Chondrocyte (in vitro differentiated cells): ENCODE results near the gene GNB1L. TPM values are rescaled to one million over a fixed set of nuclear protein-coding genes. Genes with fewer than 3 reads are reported as not detected.

Source experiments
- DNase-seq: peaks from one replicate; pipeline ENCODE4 v3.0.0; 2021; ENCODE audit warnings: mixed read lengths, low spot score
- H3K27ac Mint-ChIP-seq: one replicate; pipeline ENCODE4 v1.8.0; 2021; ENCODE audit warnings: mild to moderate bottlenecking, moderate library complexity, mixed read lengths; ENCODE audit not compliant: unreplicated experiment
- H3K27me3 Mint-ChIP-seq: 2 replicates; pipeline ENCODE4 v1.8.0; 2021; ENCODE audit warnings: low read depth, mixed read lengths
- H3K36me3 Mint-ChIP-seq: 2 replicates; pipeline ENCODE4 v1.8.0; 2021; ENCODE audit warnings: low read depth, mixed read lengths
- H3K4me1 Mint-ChIP-seq: 2 replicates; pipeline ENCODE4 v1.8.0; 2021; ENCODE audit warnings: low read depth, mild to moderate bottlenecking, mixed read lengths
- H3K4me3 Mint-ChIP-seq: one replicate; pipeline ENCODE4 v1.8.0; 2021; ENCODE audit warnings: mild to moderate bottlenecking, moderate library complexity, mixed read lengths; ENCODE audit not compliant: unreplicated experiment
- H3K9me3 Mint-ChIP-seq: 2 replicates; pipeline ENCODE4 v1.8.0; 2021; ENCODE audit warnings: low read depth, mixed read lengths
- CTCF ChIP-seq: fragments of 200-600 bp; sonication (generic); IDR thresholded peaks from 2 replicates; pipeline ENCODE4 v1.5.0; 2021; ENCODE audit warnings: antibody characterized with exemption, mild to moderate bottlenecking, moderate library complexity
- total RNA-seq: library from RNA; stranded (reverse); gene quantifications from 3 replicates; pipeline ENCODE4 v1.2.1, GENCODE V29; 2021

GNB1L gene
- total RNA-seq, 1 donor from 2014 or later, result 5.3 TPM

DNA sequence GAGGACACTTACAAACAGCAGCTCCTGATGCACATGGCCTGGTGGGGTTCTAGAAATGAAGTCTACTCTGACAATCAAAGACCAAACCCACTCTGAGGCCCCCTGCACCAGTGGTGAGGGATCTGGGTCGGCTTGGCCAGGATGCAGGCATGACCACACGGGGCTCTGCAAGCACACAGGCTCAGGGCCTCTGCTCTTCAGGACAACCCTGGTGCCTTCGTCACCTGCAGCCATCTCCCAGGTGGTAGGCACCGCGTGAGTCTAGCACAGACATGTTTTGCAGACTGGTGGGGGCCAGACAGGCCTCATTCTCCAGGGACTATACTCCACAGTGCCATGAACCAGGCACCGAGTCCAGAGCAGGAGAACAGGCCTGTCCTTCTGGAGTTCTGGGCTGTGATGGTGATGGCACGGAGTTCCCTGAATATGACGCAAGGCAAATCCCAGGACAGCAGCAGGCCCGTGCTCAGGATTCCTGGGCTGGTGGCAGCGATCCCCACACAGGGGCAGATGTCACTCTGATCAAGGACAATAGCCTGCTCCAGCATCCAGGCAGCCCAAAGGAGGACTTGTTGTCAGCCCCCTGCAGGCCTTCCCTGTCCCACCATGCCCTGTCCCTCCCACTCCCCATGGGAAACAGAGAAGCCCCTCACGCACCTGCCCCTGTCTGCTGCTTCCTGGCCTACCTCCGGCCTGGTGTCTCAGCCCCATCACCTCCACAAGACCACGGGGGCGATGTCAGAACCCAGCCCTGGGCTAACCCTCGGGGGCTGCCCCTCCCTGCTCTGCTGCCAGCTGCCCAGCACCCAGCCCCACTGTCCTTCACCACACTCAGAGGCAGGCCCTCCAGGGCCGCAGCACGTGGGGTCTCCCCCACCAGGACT is 36.1 kb downstream of the GNB1L start:
- H3K4me3 Mint-ChIP-seq, result no peak overlapping the region
- H3K27me3 Mint-ChIP-seq, result no peaks in the 10 kb centered on the region
- no peak for TF ChIP-seq CTCF
- no peaks in the 10 kb centered on the region for H3K9me3 Mint-ChIP-seq
- no peak overlapping the region for H3K27ac Mint-ChIP-seq
- no peak for DNase-seq
- no peaks in the 10 kb centered on the region for H3K4me1 Mint-ChIP-seq
- H3K36me3 Mint-ChIP-seq, result no peaks in the 10 kb centered on the region

- Mint-ChIP-seq H3K27me3 (no peaks in the 10 kb centered on the region), H3K36me3 (no peaks in the 10 kb centered on the region), H3K4me1 (no peaks in the 10 kb centered on the region), H3K4me3 (no peak overlapping the region), H3K27ac (no peak overlapping the region), H3K9me3 (no peaks in the 10 kb centered on the region)
- TF ChIP-seq CTCF, result no peak
- peak; percentile 61 for DNase-seq
These were observed 38.1 kb downstream of the GNB1L start for GRCh38 chr22:19816372-19817119.

GRCh38 chr22:19815823-19816290 is 38.8 kb downstream of the GNB1L start:
- Mint-ChIP-seq H3K9me3 (no peaks in the 10 kb centered on the region), H3K36me3 (no peaks in the 10 kb centered on the region), H3K27ac (no peak overlapping the region), H3K4me3 (no peak overlapping the region), H3K27me3 (no peaks in the 10 kb centered on the region), H3K4me1 (peaks cover 7% of the 10 kb centered on the region)
- TF ChIP-seq CTCF, result no peak
- DNase-seq, result no peak

GRCh38 chr22:19815093-19815822 is 39.4 kb downstream of the GNB1L start:
- H3K36me3 Mint-ChIP-seq, result no peaks in the 10 kb centered on the region
- no peak overlapping the region for H3K4me3 Mint-ChIP-seq
- no peaks in the 10 kb centered on the region for H3K9me3 Mint-ChIP-seq
- no peak for TF ChIP-seq CTCF
- DNase-seq, result no peak
- H3K27me3 Mint-ChIP-seq, result no peaks in the 10 kb centered on the region
- peaks cover 11% of the 10 kb centered on the region for H3K4me1 Mint-ChIP-seq
- no peak overlapping the region for H3K27ac Mint-ChIP-seq

DNA sequence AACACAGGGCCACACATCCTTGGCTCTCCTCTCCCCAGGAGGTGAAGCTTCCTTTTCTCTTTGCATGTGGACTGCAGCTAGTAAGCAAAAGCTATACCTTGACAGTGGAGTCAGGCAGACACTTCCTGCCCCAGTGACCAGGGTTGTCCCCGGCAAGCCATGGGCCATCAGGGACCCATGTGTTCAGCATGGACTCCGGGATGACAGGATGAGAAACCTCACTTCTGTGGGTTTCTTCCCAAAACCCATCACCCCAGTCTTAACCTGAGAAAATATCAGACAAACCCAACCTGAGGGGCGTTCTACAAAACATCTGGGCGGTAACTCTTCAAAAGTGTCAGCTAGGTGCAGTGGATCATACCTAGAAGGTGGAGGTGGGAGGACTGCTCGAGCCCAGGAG is 40.2 kb downstream of the GNB1L start:
- no peaks in the 10 kb centered on the region for H3K27me3 Mint-ChIP-seq
- no peak for DNase-seq
- H3K4me3 Mint-ChIP-seq, result no peak overlapping the region
- H3K36me3 Mint-ChIP-seq, result no peaks in the 10 kb centered on the region
- peaks cover 11% of the 10 kb centered on the region for H3K4me1 Mint-ChIP-seq
- no peak overlapping the region for H3K27ac Mint-ChIP-seq
- TF ChIP-seq CTCF, result no peak
- no peaks in the 10 kb centered on the region for H3K9me3 Mint-ChIP-seq
